T-helper 2 cell treated with Interferon-gamma antibody and Interleukin-4, amounts not matched to agents 5 μg/mL and 100 μg/mL, for 36 hours (primary cell): ENCODE results near the gene DNAJC15.

ENCODE experiments used
- DNase-seq: peaks from one replicate; pipeline ENCODE4 v3.0.0; 2021; ENCODE audit warnings: low spot score
- H3K27ac Mint-ChIP-seq: one replicate; pipeline ENCODE4 v1.8.0; 2021; ENCODE audit warnings: mild to moderate bottlenecking, mixed read lengths
- H3K27me3 Mint-ChIP-seq: one replicate; pipeline ENCODE4 v1.8.0; 2021; ENCODE audit warnings: low read depth, mixed read lengths
- H3K36me3 Mint-ChIP-seq: one replicate; pipeline ENCODE4 v1.8.0; 2021; ENCODE audit warnings: low read depth, mixed read lengths
- H3K4me1 Mint-ChIP-seq: one replicate; pipeline ENCODE4 v1.8.0; 2021; ENCODE audit warnings: low read depth, mixed read lengths
- H3K4me3 Mint-ChIP-seq: one replicate; pipeline ENCODE4 v1.8.0; 2022; ENCODE audit warnings: mild to moderate bottlenecking, moderate library complexity, mixed read lengths
- H3K9me3 Mint-ChIP-seq: one replicate; pipeline ENCODE4 v1.8.0; 2021; ENCODE audit warnings: mixed read lengths

Gene DNAJC15

DNA sequence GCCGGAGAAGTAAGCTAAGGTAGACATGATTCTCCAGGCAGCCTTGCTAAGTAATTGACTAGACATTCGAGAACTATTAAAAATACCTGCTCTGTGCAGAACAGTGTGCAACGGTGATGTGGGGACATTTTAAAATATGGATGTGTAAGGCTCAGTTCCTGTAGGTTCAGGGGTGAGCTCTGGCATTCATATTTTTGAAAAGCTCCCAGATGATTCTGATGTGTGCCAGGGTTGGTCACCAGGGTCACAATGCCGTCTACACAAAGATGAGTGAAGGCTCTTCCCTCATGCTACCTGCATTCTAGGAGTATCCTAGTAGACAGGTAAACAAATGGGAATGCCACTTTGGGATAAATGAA lies 30.6 kb upstream of the DNAJC15 start:
- DNase-seq, result no peak
- Mint-ChIP-seq H3K36me3 (peaks cover 20% of the 10 kb centered on the region), H3K27ac (peak overlapping the region; percentile 97), H3K4me3 (peak overlapping the region; percentile 96), H3K9me3 (no peaks in the 10 kb centered on the region), H3K27me3 (no peaks in the 10 kb centered on the region), H3K4me1 (peaks cover 51% of the 10 kb centered on the region)

DNA sequence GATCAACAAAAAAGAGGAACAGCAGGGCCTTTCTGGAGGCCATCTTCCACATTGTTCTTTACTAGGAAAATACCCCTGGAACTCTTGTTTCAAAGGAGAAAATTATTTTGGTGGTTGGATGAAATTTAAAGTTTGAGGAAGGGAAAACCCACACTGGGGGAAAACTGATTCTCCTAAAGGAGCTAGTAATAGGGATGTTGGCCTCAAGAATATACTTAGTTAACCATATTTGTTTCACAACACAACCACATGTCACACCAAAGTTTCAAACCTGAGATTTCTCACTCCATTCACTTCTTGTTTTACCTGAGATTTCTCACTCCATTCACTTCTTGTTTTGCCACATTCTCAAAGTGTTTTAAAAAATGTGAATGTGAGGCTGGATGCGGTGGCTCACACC lies 28.5 kb upstream of the DNAJC15 start:
- Mint-ChIP-seq H3K36me3 (peaks cover 15% of the 10 kb centered on the region), H3K9me3 (no peaks in the 10 kb centered on the region), H3K4me1 (peaks cover 46% of the 10 kb centered on the region), H3K27me3 (no peaks in the 10 kb centered on the region), H3K4me3 (no peak overlapping the region), H3K27ac (no peak overlapping the region)
- no peak for DNase-seq

DNA sequence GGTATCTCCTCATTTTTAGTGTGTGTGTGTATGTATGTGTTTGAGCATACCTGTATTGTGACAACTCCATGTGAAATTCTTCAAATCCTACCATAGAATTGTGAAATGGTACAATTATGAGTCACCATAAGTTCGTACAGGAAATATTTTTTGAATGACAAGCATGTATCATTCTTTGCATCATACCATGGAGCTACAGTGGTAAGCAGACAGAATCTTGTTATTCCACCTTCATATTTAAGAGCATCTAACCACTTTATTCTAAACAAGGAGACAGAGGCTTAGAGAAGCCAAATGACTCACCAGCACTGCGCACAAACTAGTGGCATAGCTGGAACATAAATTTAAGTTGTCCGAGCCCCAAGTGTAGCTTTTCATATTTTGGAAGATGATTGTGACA lies 26.8 kb upstream of the DNAJC15 start:
- Mint-ChIP-seq H3K27ac (peak overlapping the region; percentile 64), H3K9me3 (no peaks in the 10 kb centered on the region), H3K4me3 (peak overlapping the region; percentile 7), H3K4me1 (peaks cover 44% of the 10 kb centered on the region), H3K27me3 (no peaks in the 10 kb centered on the region), H3K36me3 (peaks cover 4% of the 10 kb centered on the region)
- DNase-seq, result no peak

DNA sequence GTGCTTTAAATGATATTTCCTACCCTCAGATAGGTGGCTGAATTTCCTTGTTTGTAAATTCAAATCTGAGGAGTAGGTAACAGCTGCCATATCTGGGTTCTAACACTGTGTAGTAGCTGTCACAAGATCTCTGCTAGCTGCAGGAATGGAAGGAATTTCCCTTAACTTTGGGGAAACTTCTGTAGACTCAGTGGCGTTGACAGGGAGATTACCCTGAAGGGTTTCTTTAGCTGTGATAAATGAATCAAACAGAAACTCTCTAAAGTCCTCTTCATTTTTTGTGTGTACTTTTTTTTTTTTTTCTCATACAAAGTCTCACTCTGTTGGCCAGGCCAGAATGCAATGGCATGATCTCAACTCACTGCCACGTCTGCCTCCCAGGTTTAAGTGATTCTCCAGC lies 26.0 kb upstream of the DNAJC15 start:
- H3K27ac Mint-ChIP-seq, result peak overlapping the region; percentile 64
- H3K27me3 Mint-ChIP-seq, result no peaks in the 10 kb centered on the region
- H3K4me1 Mint-ChIP-seq, result peaks cover 41% of the 10 kb centered on the region
- no peak overlapping the region for H3K4me3 Mint-ChIP-seq
- H3K9me3 Mint-ChIP-seq, result peaks cover 2% of the 10 kb centered on the region
- no peak for DNase-seq
- H3K36me3 Mint-ChIP-seq, result peaks cover 4% of the 10 kb centered on the region

DNA sequence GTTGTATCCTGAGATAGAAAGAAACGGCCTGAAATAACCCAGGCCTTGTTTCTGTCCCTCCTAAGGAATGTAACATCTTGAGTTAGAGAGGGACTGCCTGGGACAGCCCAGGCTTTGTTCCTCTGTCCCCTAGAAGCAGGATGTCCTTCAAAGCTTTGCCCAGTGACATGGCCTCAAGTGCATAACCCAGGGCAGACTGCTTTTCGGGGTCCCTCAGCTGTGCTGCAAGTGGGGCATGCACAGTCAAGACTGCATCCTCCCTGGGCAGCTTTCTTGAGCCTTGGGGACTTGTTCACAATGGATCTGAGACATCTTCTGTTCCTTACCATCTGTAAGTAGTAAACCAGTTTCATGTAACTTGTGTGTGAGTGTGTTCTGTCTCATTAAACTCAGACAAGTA lies 23.9 kb upstream of the DNAJC15 start:
- no peak overlapping the region for H3K27ac Mint-ChIP-seq
- H3K4me1 Mint-ChIP-seq, result peaks cover 23% of the 10 kb centered on the region

DNA sequence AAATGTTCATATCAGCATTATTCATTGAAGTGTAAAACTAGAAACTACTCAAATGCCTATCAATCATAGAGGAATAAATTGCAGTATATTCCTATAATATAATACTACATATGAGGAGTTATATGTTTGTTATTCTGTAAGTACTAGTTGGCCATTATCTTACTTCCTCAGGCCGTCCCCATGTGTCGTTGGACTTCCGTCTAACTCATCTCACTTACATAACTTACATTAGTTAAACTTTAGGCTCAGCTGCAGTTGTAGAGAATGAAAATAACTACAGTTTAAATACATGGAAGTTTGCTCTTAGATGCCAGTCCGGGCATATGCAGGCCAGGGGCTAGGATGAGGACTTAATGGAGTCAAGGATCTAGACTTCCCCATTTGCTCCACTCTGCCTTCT lies 22.7 kb upstream of the DNAJC15 start:
- Mint-ChIP-seq H3K4me3 (no peak overlapping the region), H3K4me1 (peaks cover 19% of the 10 kb centered on the region), H3K36me3 (no peaks in the 10 kb centered on the region), H3K27me3 (no peaks in the 10 kb centered on the region), H3K27ac (no peak overlapping the region), H3K9me3 (peaks cover 9% of the 10 kb centered on the region)
- no peak for DNase-seq

More for the DNA sequence above, 23.9 kb upstream of the DNAJC15 start:
- DNase-seq, result no peak
- no peaks in the 10 kb centered on the region for H3K27me3 Mint-ChIP-seq
- no peaks in the 10 kb centered on the region for H3K36me3 Mint-ChIP-seq
- H3K4me3 Mint-ChIP-seq, result no peak overlapping the region
- H3K9me3 Mint-ChIP-seq, result peaks cover 9% of the 10 kb centered on the region

DNA sequence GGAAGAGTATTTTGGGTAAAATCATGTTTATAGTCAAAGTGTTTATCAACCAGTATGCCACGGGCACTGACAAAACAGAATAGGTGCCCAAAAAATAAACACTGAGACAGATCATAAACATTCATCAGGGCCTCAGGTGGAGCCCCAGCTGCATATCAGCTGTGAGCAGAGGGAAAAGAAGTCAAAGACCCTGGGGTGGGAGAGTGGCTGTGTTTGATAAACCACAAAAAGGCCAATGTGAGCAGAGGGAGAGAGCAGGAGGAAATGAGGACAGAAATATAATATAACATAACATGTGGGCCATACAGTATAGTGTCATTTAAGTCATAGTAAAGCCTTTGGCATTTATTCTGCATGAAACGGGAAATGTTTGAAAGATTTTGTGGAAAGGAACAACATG lies 21.4 kb upstream of the DNAJC15 start:
- Mint-ChIP-seq H3K27me3 (peaks cover 5% of the 10 kb centered on the region), H3K36me3 (no peaks in the 10 kb centered on the region), H3K27ac (no peak overlapping the region), H3K4me3 (no peak overlapping the region), H3K9me3 (peaks cover 9% of the 10 kb centered on the region), H3K4me1 (peaks cover 8% of the 10 kb centered on the region)
- DNase-seq, result no peak

DNA sequence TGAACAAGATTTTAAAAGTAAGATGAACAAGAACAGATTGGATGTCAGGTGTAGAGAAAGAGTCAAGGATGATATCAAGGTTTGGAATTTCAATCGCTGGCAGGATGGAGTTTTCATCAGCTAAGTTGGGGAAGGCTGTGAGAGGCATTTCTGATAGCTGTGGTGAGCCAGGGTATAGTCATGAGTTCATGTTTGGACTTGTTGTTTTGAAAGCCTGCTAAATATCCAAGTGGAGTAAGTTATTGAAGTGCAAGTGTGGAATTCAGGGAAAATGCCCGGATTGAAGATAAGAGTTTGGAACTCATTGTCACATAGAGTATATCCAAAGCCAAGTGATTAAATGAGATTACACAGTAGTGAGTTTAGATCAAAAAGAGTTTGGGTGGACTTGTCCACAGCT lies 20.4 kb upstream of the DNAJC15 start:
- Mint-ChIP-seq H3K27me3 (peaks cover 9% of the 10 kb centered on the region), H3K9me3 (peaks cover 9% of the 10 kb centered on the region), H3K27ac (no peak overlapping the region), H3K4me1 (peaks cover 6% of the 10 kb centered on the region), H3K36me3 (no peaks in the 10 kb centered on the region), H3K4me3 (no peak overlapping the region)
- no peak for DNase-seq

DNA sequence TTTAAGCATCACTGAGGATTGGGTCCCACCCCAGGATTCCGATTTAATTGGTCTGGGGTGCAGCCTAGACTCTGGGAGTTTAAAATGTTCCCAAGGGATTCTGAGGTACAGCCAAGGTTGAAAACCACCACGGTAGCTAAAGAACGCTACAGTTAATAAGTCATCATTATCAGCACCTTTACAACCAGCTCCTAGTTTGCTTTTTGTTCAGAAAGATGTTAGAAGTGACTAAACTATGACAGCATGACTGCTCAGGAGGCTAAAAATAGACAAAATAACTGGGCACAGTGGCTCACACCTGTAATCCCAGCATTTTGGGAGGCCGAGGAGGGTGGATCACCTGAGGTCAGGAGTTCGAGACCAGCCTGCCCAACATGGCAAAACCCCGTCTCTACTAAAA lies 19.7 kb upstream of the DNAJC15 start:
- peaks cover 6% of the 10 kb centered on the region for H3K4me1 Mint-ChIP-seq
- peaks cover 12% of the 10 kb centered on the region for H3K27me3 Mint-ChIP-seq
- H3K4me3 Mint-ChIP-seq, result no peak overlapping the region
- DNase-seq, result no peak
- no peaks in the 10 kb centered on the region for H3K36me3 Mint-ChIP-seq
- H3K9me3 Mint-ChIP-seq, result peaks cover 9% of the 10 kb centered on the region
- no peak overlapping the region for H3K27ac Mint-ChIP-seq

DNA sequence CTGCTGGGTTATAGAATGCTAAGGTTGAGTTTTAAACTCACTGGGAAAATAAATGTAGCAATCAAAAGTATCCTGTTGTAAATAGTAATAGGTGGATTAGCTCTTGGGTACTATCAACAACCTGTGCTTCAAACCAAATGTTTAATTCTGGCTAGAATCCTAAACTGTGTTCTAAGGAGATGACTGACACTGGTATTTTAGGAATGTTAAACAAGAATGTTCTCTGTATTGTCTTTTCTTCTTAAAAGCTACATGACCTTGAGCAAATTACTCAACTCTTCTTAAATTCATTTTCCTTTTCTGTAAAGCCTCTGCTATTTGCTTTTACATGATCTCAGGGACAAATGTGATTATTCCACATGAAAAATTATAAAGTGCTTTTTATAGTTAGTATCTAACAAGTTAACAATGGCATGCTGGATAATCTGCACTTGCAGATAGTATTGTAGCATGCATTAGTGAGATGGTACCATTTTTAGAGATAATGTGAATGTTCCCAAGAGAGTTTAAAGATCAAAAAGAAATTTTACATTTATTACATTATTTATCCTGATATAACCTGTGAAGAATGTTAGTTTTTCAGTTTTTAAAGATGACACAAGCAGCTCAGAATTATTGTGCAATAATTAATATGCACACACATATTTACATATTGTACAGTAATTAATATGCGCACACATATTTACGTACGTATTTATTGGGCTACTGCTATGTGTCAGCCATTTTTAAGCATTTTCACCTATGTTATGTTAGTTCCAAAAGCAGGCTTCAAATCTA lies 17.7 kb upstream of the DNAJC15 start:
- no peak overlapping the region for H3K27ac Mint-ChIP-seq
- H3K9me3 Mint-ChIP-seq, result peaks cover 9% of the 10 kb centered on the region
- H3K27me3 Mint-ChIP-seq, result peaks cover 17% of the 10 kb centered on the region
- no peak for DNase-seq
- no peak overlapping the region for H3K4me3 Mint-ChIP-seq
- H3K4me1 Mint-ChIP-seq, result peaks cover 3% of the 10 kb centered on the region
- no peaks in the 10 kb centered on the region for H3K36me3 Mint-ChIP-seq

DNA sequence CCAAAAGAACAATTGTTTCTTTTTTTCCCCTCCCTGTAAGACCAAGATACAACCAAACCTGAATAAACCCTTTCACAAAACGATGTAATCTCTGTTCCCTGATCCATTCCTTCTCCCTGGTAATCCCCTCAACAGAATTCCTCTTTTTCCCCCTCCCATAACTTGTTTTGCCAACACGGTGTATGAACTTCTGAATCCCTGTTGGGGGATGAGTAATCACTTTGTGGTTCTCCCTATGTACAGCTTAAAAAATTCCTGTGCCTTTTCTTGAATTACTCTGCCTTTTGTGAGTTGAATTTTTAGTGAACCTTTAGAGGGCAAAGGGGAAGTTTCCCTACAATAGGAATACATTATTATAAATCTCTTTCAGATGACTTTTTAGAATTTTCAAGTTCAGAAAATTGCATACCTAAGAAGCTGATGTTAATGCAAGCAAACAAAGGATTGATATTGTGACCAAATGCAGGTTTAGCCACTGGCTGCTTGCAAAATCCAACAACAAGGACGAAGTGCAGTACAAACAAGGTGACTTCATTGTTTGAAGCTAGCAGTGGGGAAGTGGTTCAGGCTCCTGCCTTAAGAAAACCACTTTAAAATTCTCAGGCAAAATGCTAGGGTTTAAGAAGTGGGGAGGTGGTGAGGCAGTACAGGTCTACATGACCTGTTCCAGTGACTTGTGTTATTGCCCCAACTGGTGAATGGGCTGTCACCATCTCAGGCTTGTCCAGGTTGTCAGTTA lies 16.3 kb upstream of the DNAJC15 start:
- H3K36me3 Mint-ChIP-seq, result no peaks in the 10 kb centered on the region
- no peak overlapping the region for H3K4me3 Mint-ChIP-seq
- peaks cover 17% of the 10 kb centered on the region for H3K27me3 Mint-ChIP-seq
- no peak for DNase-seq
- no peak overlapping the region for H3K27ac Mint-ChIP-seq
- no peaks in the 10 kb centered on the region for H3K4me1 Mint-ChIP-seq
- peaks cover 9% of the 10 kb centered on the region for H3K9me3 Mint-ChIP-seq

DNA sequence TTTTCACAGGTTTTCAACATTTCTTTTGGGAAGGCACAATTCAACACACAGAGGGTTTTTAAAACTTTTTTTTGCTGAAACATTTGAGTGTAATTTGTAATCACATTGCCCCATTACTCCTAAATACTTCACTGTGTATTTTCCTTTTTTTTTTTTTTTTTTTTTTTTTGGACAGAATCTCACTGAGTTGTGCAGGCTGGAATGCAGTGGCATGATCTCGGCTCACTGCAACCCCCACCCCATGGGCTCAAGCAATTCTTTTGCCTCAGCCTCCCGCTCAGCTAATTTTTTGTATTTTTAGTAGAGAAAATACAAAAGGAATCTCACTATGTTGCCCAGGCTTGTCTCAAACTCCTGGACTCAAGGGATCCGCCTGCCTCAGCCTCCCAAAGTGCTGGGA lies 14.8 kb upstream of the DNAJC15 start:
- H3K27ac Mint-ChIP-seq, result no peak overlapping the region
- H3K36me3 Mint-ChIP-seq, result no peaks in the 10 kb centered on the region
- H3K27me3 Mint-ChIP-seq, result peaks cover 17% of the 10 kb centered on the region
- no peaks in the 10 kb centered on the region for H3K4me1 Mint-ChIP-seq
- DNase-seq, result no peak
- H3K9me3 Mint-ChIP-seq, result no peaks in the 10 kb centered on the region
- H3K4me3 Mint-ChIP-seq, result no peak overlapping the region

DNA sequence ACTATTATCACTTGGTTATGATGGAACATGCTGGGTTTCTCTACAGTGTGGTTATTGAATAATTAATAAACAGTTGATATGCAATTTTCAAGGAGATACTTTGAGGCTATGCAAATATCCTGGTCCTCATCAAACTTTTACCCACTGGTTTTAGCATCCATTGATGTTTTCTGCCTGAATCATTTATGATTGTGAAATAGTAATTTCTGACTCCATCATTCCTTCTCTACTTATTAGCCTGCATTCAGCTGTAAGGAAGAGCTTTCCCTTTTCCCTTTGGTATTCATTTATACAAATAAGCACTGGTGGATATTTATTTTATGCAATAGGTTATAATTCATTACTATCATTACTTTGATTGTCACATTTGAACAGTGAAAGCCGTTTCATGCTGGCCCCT lies 13.9 kb upstream of the DNAJC15 start:
- Mint-ChIP-seq H3K4me3 (no peak overlapping the region), H3K27ac (no peak overlapping the region), H3K27me3 (peaks cover 17% of the 10 kb centered on the region), H3K9me3 (no peaks in the 10 kb centered on the region), H3K36me3 (no peaks in the 10 kb centered on the region), H3K4me1 (no peaks in the 10 kb centered on the region)
- no peak for DNase-seq

DNA sequence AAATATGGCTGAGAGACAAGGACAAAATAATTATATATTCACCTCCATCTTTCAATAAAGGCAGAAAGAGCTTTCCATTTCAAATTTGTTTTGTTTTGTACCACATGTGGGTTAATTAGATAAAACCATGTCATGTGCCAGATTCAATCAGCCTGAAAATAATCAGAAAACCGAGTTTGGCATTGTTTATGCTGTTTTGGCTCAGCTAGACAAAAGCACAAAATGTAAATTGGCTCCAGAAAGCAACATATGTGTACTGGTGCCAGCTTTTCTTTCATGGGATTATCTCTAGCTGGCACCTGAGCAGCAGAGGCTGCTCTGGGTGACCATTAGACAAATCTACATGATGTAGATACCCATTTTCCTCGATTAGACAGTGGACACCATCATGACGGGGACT lies 9.2 kb upstream of the DNAJC15 start:
- H3K4me3 Mint-ChIP-seq, result no peak overlapping the region
- no peaks in the 10 kb centered on the region for H3K9me3 Mint-ChIP-seq
- no peak for DNase-seq
- H3K27ac Mint-ChIP-seq, result no peak overlapping the region
- H3K4me1 Mint-ChIP-seq, result peaks cover 3% of the 10 kb centered on the region
- peaks cover 4% of the 10 kb centered on the region for H3K27me3 Mint-ChIP-seq
- no peaks in the 10 kb centered on the region for H3K36me3 Mint-ChIP-seq
